Psoas muscle (tissue), 8 donors: Measurements from ENCODE around the gene HCFC2. TPM values are rescaled to one million over a fixed set of nuclear protein-coding genes. Genes with fewer than 3 reads are reported as not detected.
A peak's percentile ranks its signal among the peaks of the same experiment; 100 is the strongest.

Source experiments
- ATAC-seq, 4 donors: fragments of 200-7000 bp; cut with Tn5 transposase; one replicate each; pipeline ENCODE4 v1.9.1; 2020; ENCODE audit warnings: moderate library complexity in 3 of 4, mild to moderate bottlenecking in 2 of 4
- DNase-seq, 2 donors: peaks; one replicate each; pipeline ENCODE4 v3.0.0-alpha.2; 2020
- H3K27ac ChIP-seq: fragments of 200-600 bp; one replicate; pipeline ENCODE4 v1.8.0; 2022
- H3K27me3 ChIP-seq, 3 donors: fragments of 200-600 bp in 1 of 3; one replicate each; pipeline versions ENCODE4 v1.6.1 to v1.8.0; 2013 to 2022; ENCODE audit warnings: low read length in 2 of 3, mild to moderate bottlenecking in 2 of 3, moderate library complexity in 1 of 3; ENCODE audit not compliant: insufficient read depth in 3 of 3
- H3K36me3 ChIP-seq, 2 donors: fragments of 200-600 bp in 1 of 2; one replicate each; pipeline versions ENCODE4 v1.6.1 to v1.8.0; 2013 to 2022; ENCODE audit warnings: low read depth in 1 of 2, mild to moderate bottlenecking in 1 of 2, moderate library complexity in 1 of 2; ENCODE audit not compliant: insufficient read depth in 1 of 2
- H3K4me1 ChIP-seq: fragments of 200-600 bp; one replicate; pipeline ENCODE4 v1.8.0; 2022
- H3K4me3 ChIP-seq: fragments of 200-600 bp; one replicate; pipeline ENCODE4 v1.8.0; 2022; ENCODE audit warnings: mild to moderate bottlenecking
- H3K9me3 ChIP-seq: fragments of 200-600 bp; one replicate; pipeline ENCODE4 v1.8.0; 2022
- WGBS, 3 donors: extraction: QIAGEN DNeasy Blood & Tissue Kit; methylation state at CpG; one replicate each; pipeline versions ENCODE4 v1.1.6 to v1.1.7; 2013; 5-methylcytosine and 5-hydroxymethylcytosine counted together
- intact Hi-C, 2 donors: fragments of 100-400 bp; cut with DNase I; formaldehyde crosslinking; loops; one replicate each; pipeline versions ENCODE4 v1.11.0 to v1.14.2; 2022
- polyA plus RNA-seq, 3 donors: library from polyadenylated mRNA; stranded (reverse); fragments of 200-250 nt; gene quantifications; one replicate each; pipeline ENCODE4 v1.2.3, GENCODE V29; 2013
- total RNA-seq, 4 donors: library from RNA; stranded (reverse); fragmentation: NEBNext Ultra II Directional in 2 of 4; extraction: Animal tissue kit (Norgen Biotek cat#: 25700) in 2 of 4; gene quantifications; one replicate each; pipeline versions ENCODE4 v1.2.1 to v1.2.4, GENCODE V29; 2021 to 2023
- TF ChIP-seq, protein P1 (sequence below): fragments of 200-600 bp; IDR thresholded peaks from one replicate; pipeline ENCODE4 v1.8.0; 2022; ENCODE audit warnings: antibody characterized with exemption
- donor health status: healthy with polysubstance abuse.
- donor health status: DM: no; HTN: no; CAD: no; lungs with moderate emphysema.
- donor health status: Bipolar disorder and iron deficiency.
- donor health status: healthy.
- donor health status: DM: yes; HTN: yes; CAD: no.
- donor health status: DM: no; HTN: no; CAD: no.
- donor health status: DM: no; HTN: no; CAD: no.
- donor health status: DM: yes; HTN: yes; CAD: no.

The HCFC2 gene
- total and polyA plus RNA-seq, 7 donors = 10.1 to 27.8 (median 22.8) TPM

DNA sequence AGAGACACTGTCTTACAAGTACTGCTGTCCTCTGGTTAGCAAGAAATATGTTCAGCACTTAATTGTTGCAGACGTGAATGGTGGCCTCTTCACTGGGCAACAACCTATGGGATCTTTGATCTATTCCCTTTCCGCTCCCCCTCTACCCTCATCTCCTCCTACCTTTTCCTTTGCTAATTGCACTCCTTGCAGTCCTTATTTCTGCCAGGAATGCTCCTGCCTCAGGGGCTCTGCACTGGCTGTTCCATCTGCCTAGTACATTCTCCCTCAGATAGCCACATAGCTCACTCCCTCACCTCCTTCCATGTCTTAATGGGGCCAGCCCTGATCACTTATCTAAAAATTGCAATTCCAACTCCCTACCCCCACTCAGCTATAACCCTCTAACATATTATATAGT lies 78.2 kb downstream of the HCFC2 start:
- TF ChIP-seq, protein P1, sequence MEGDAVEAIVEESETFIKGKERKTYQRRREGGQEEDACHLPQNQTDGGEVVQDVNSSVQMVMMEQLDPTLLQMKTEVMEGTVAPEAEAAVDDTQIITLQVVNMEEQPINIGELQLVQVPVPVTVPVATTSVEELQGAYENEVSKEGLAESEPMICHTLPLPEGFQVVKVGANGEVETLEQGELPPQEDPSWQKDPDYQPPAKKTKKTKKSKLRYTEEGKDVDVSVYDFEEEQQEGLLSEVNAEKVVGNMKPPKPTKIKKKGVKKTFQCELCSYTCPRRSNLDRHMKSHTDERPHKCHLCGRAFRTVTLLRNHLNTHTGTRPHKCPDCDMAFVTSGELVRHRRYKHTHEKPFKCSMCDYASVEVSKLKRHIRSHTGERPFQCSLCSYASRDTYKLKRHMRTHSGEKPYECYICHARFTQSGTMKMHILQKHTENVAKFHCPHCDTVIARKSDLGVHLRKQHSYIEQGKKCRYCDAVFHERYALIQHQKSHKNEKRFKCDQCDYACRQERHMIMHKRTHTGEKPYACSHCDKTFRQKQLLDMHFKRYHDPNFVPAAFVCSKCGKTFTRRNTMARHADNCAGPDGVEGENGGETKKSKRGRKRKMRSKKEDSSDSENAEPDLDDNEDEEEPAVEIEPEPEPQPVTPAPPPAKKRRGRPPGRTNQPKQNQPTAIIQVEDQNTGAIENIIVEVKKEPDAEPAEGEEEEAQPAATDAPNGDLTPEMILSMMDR = no peak
- Histone ChIP-seq H3K4me1 (peaks cover 6% of the 10 kb centered on the region), H3K27me3 (no peaks in the 10 kb centered on the region), H3K4me3 (no peak overlapping the region), H3K9me3 (no peaks in the 10 kb centered on the region), H3K36me3 (no peaks in the 10 kb centered on the region), H3K27ac (no peak overlapping the region)
- DNase-seq (no peak), ATAC-seq (no peak)
- WGBS, 3 donors = 67 to 73% (median 72%) methylated on average over 2 of the region's 2 CpGs
- intact Hi-C loops = loop anchor here in 1 of 2 donors (5.0 kb wide), 1 partner anchor 145 kb away; no protein-coding TSS in a partner anchor

GRCh38 chr12:104143002-104143401 lies 78.7 kb downstream of the HCFC2 start:
- intact Hi-C loops = loop anchor here in 1 of 2 donors (5.0 kb wide), 1 partner anchor 144 kb away; no protein-coding TSS in a partner anchor
- H3K4me3 ChIP-seq = no peak overlapping the region
- ATAC-seq (no peak), DNase-seq (no peak)
- no peaks in the 10 kb centered on the region for H3K36me3 ChIP-seq
- TF ChIP-seq, protein P1 = no peak
- H3K9me3 ChIP-seq = no peaks in the 10 kb centered on the region
- no peaks in the 10 kb centered on the region for H3K27me3 ChIP-seq
- H3K4me1 ChIP-seq = peaks cover 6% of the 10 kb centered on the region
- no peak overlapping the region for H3K27ac ChIP-seq

DNA sequence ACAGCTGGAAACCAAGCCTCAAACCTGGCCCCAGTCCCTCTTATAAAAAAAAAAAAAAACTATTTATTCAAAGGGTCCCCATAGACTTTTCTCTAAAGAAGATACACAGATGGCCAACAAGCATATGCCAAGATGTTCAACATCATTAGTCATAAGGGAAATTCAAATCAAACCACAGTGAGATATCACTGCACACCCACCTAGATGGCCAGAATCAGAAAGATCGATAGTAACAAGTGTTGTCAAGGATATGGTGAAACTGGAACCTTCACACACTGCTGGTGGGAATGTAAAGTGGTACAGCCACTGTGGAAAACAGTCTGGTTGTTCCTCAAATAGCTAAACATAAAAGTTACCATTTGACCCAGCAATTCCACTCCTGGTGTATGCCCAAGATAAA lies 79.6 kb downstream of the HCFC2 start:
- 93 to 100% (median 93%) methylated on average over 1 of the region's 1 CpG for WGBS, 3 donors
- TF ChIP-seq, protein P1 = no peak
- Histone ChIP-seq H3K4me1 (peaks cover 4% of the 10 kb centered on the region), H3K36me3 (no peaks in the 10 kb centered on the region), H3K4me3 (no peak overlapping the region), H3K27ac (no peak overlapping the region), H3K27me3 (no peaks in the 10 kb centered on the region), H3K9me3 (no peaks in the 10 kb centered on the region)
- DNase-seq (no peak), ATAC-seq (no peak)
- intact Hi-C loops = loop anchor here in 1 of 2 donors (5.0 kb wide), 1 partner anchor 143 kb away; no protein-coding TSS in a partner anchor

GRCh38 chr12:104147346-104147745 lies 83.0 kb downstream of the HCFC2 start:
- Histone ChIP-seq H3K27ac (no peak overlapping the region), H3K4me1 (no peaks in the 10 kb centered on the region), H3K9me3 (no peaks in the 10 kb centered on the region), H3K36me3 (no peaks in the 10 kb centered on the region), H3K4me3 (no peak overlapping the region), H3K27me3 (no peaks in the 10 kb centered on the region)
- 52 to 60% (median 58%) methylated on average over 11 of the region's 11 CpGs for WGBS, 3 donors
- intact Hi-C loops = no loop called here
- DNase-seq (no peak), ATAC-seq (peak in 1 of 4 donors; percentile 68)
- TF ChIP-seq, protein P1 = no peak

DNA sequence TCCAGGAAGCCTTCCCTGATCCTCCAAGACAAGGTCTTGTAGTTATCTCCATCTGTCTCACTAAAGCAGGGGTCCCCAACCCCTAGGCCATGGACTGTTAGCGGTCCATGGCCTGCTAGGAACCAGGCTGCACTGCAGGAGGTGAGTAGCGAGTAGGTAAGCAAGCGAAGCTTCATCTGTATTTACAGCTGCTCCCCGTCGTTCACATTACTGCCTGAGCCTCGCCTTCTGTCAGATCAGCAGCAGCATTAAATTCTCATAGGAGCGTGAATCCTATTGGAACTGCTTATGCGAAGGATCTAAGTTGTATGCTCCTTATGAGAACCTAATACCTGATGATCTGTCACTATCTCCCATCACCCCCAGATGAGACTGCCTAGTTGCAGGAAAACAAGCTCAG lies 86.1 kb downstream of the HCFC2 start:
- Histone ChIP-seq H3K4me3 (no peak overlapping the region), H3K36me3 (no peaks in the 10 kb centered on the region), H3K27ac (no peak overlapping the region), H3K4me1 (no peaks in the 10 kb centered on the region), H3K9me3 (no peaks in the 10 kb centered on the region), H3K27me3 (no peaks in the 10 kb centered on the region)
- 76 to 83% (median 78%) methylated on average over 8 of the region's 8 CpGs for WGBS, 3 donors
- intact Hi-C loops = no loop called here
- DNase-seq (no peak), ATAC-seq (no peak)
- TF ChIP-seq, protein P1 = no peak
